GM21529 (cell line): Measurements from ENCODE around the gene CPTP.
A peak's percentile ranks its signal among the peaks of the same experiment; 100 is the strongest.

Experiments
- ATAC-seq: cut with Tn5 transposase; IDR thresholded peaks from one replicate; pipeline ENCODE4 v1.9.1; 2021; ENCODE audit not compliant: unreplicated experiment

The CPTP gene

DNA sequence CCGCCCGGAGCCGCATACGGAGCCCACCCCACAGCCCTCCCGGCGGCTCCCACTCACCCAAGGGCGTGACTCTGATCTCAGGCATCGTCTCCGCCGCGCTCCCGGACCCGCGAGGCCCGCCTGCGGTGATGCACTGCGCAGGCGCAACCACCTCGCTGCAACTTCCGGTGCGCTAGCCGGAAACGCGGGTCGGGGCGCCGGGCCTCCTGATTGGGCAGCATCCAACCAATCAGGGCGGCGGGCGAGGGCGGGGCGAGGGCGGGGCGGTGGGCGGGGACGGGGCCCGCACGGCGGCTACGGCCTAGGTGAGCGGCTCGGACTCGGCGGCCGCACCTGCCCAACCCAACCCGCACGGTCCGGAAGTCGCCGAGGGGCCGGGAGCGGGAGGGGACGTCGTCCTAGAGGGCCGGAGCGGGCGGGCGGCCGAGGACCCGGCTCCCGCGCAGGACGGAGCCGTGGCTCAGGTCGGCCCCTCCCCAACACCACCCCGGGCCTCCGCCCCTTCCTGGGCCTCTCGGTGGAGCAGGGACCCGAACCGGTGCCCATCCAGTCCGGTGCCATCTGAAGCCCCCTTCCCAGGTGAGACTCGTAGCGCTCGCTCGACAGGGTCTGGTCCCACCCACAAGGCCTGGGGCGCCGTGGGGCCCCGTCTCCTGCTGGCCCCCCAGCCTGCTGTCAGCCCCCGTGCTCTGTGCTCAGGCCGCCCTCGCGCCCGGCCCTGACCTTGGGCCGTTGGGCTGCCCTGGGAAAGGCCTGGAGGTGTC is at the start of gene CPTP, which contains the start of gene INTS11:
TSS of gene CPTP (plus strand) at position 279 of the 764 bp plus-strand sequence. CDS start 2,109 bp downstream, outside the sequence.
TSS of gene INTS11 (minus strand) at position 137 of the 764 bp plus-strand sequence. CDS start at position 85, 52 bp downstream.
- ATAC-seq = peak; percentile 68

DNA sequence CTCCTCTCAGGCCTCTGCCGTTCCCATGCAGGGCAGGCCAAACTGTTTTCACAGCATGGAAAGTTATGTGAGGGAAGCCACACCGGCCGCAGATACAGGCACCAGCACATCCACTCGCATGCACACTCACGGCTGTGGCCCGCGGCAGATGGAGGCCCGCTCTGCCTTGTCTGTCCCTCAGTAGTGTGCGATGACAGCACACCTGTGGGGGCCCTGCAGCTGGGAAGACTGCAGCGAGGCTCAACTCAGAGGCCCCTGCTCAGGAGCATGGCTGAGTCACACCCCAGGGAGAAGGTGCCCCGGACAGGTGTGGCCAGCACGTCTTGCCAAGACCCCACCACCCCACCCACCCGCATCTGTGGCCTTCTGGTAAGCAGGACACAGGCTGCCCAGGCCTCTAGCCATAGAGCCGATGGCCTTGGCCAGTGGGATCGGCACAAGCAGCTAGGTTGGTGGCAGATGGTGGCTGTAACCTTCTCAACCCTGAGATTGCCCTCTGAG is 49.6 kb upstream of the CPTP start:
- ATAC-seq = no peak

DNA sequence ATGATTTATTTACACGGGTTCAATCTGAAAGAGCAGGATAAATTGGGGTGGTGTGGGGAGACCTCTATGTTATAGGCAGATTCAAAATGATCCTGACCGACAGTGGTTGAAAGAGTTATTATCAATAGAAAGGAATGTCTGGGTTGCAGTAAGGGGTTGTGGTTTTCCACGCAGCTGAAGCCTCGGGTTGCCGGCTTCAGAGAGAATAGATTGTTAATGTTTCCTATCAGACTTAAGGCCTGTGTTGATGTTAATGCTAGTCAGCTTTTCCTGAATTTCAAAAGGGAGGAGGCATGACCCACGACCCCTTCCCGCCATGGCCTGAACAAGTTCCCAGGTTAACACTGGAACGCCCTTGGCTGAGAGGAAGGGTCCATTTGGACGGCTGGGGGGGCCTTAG is 48.8 kb upstream of the CPTP start:
- no peak for ATAC-seq

DNA sequence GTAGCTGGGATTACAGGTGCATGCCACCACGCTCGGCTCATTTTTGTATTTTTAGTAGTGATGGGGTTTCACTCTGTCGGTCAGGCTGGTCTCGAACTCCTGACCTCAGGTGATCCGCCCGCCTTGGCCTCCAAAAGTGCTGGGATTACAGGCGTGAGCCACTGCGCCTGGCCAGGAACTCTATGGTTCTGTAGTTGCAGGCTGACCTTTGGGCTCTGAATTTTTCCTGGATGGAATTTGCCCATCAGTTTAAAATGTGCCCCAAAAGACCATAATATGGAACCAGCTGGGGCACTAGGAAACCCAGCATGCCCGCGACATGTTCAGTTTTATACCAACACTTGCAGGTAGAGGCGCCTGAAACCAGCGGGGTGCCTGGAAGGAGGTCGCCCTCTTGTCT is 46.0 kb upstream of the CPTP start:
- no peak for ATAC-seq

DNA sequence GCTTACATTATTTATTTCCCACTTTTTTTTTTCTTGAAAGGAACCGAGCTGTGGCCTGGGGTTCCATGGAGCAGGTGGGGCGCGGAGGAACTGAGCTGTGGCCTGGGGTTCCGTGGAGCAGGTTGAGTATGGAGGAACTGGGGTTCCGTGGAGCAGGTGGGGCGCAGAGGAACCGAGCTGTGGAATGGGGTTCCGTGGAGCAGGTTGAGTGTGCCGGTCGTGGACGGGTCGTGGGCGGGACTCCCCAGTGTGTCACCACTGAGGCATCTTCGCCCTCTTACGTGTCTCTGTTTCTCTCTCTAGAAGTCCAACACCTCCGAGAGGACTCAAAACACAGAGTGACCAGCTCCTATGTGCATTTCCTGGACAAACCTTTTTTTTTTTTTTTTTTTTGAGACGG is 45.6 kb upstream of the CPTP start:
- no peak for ATAC-seq

DNA sequence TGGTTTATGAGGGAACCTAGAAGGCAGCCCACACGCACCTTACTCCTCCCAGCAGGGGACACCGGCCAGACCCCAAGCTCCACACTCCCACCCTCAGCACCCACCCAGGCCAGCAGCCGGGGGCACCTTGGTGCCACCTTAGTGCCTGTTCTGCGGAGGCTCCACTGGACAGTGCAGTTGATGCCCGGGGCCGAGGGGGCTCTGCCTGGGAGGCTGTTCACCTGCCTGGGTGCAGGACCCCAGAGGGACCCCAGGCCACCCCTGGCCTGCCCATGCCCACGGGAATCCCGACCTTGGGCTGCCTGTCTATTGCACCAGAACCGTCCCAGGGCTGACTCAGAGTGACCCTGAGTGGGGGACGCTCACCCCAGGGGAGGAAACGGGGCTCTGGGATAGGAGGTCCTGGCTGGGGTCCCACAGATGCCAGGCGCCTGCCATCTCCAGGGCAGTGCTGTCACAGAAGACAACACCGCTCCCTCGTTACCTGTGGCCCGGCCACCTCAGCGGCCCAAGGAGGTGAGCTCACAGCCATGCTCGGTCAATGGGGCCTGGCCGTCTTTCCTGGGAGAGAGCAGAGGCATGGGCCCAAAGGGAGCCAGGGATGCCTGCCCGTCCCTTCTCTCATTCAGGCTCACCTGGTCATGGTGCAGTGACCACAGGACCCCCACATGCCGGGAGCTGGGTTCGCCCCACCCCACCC is 43.7 kb upstream of the CPTP start:
- ATAC-seq = no peak

DNA sequence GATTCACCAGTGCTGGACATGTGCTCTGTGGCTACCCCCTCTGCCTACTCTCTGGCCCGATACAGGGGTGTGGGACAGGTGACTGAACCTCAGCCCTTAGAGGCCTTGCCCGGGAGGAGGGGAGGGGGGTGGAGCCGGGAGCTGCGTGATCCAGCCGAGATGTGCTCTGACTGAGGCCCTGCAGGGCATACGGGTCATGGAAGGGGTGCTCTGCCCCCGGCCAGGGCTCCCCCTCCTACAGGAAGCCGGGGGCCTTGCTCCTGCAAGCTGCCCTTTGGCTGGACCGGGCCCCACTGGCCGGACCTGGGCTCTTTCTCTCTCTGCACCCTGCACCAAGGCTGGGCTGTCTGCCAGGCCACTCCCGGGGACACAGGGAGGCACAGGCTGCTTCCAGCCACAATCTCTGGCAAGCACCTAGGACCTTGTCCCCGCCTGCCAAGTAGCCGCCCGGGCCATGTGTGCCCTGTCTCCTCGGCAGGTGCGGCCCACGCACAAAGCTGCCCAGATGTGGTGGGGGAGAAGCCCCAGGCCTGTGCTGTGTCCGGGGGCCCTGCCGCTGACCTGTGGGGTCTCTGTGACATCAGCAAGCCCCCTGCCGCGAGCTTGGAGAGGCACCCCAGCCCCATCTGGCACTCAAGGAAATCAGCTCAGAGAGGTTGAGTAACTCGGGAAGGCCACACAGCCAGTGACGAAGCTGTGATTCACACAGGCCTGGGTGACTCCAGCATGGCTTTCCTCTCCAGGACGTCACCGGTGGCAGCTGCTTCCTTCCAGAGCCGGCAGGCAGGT is 42.9 kb upstream of the CPTP start:
- no peak for ATAC-seq

DNA sequence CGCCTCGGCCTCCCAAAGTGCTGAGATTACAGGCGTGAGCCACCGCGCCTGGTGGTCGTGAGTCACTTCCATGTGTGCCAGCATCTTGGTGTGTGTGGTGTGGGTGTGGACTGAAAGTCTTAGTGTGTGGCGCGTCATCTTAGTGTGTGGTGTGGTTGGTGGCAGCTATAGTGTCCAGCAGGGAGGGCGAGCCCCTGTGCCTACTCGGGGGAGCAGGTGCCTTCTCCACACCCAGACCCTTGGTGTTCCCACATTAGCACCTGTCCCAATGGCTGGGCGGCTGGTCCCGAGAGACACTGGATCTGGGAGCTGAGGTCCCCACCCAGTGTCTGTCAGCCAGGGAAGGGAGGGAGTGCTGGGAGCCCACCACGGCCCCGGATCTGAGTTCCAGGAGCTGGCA is 41.6 kb upstream of the CPTP start:
- no peak for ATAC-seq

DNA sequence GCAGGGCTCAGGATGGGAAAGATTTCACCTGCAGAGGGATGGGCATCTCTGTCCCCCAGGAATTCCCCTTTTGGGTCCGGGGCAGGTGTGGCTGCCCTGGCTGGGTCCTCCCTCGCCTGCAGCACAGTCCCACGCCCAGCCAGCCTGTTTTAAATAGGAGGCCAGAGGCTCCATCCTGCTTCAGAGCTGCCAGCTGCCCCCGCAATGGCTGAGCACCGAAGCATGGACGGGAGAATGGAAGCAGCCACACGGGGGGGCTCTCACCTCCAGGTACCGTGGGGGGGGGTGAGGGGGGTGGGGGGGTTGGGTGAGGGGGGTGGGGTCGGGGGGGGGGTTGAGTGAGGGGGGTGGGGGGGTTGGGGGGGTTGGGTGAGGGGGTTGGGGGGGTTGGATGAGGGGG is 40.8 kb upstream of the CPTP start:
- no peak for ATAC-seq

DNA sequence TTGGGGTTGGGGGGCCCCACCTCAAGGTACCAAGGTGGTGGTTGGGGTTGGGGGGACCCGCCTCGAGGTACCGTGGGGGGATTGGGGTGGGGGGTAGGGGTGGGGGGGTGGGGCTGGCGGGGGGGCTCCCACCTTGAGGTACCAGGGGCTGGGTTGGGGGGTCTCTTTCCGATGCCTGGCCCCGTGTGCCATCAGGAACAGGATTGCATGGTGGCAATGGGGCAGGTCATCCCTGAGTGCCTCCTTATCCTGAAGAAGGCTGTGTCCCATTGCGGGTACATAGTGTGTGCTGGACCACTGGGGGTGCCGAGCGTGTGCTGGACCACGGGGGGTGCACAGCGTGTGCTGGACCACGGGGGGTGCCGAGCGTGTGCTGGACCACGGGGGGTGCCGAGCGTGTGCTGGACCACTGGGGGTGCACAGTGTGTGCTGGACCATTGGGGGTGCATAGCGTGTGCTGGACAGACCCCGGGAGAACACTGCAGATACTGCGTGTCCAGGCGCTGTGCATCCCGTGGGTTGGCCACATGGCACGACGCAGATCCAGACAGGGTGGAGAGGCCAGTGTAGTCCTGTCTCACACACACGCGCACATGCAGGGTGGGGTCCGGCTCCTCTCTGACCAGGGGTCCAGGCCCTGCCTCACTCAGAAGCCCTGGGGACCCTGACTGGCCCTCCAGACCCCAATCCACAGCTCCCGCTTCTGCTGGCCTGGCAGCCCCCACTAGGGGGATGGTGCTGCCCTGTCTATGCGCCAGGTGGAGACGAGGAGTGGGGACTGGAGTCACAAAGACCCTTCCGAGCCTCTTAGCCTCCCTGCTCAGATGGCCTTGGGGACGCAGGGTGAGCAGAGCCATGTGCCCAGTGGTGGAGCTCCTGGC is 40.1 kb upstream of the CPTP start:
- ATAC-seq = no peak

DNA sequence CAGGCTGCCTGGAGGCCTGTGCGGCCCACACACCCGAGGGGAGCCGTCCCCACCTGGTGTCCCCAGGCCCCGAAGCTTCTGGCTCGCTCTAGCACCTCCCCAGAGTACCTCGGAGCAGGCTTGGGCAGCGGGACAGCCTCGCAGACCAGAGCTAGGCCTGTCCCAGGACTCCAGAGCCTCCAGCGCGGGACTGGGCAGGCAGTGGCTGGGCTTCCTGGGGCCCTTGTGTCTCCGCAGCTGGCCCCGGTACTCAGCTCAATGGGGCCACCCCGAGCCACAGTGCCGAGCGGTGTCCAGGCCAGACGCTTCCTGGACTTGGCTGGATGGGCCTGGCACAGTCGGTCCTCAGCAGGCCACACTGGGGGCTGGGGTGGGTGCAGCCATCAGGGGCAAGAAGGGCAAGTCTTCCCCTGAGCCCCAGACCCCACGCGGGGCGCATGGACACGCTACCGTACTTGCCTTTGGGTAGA is 39.5 kb upstream of the CPTP start:
- ATAC-seq = no peak

DNA sequence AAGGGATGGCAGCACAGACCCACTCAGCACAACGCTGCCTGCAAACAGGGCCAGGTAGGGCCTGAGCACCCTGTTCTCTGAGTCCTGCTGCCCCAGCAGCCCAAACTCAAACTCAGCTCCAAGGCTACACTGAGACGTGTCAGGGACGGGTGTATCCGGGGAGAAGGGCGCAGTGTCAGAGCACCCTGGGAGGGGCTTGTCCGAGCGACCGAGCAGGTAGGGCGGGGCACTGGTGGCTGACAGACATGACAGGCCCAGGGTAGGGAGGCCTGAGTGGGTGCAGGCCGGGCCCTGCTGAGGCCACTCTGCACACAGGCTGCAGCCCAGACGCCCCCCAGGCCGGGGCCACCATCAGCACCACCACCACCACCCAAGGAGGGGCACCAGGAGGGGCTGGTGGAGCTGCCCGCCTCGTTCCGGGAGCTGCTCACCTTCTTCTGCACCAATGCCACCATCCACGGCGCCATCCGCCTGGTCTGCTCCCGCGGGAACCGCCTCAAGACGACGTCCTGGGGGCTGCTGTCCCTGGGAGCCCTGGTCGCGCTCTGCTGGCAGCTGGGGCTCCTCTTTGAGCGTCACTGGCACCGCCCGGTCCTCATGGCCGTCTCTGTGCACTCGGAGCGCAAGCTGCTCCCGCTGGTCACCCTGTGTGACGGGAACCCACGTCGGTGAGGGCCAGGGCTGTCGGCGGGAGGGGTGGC is 38.8 kb upstream of the CPTP start:
- ATAC-seq = no peak

DNA sequence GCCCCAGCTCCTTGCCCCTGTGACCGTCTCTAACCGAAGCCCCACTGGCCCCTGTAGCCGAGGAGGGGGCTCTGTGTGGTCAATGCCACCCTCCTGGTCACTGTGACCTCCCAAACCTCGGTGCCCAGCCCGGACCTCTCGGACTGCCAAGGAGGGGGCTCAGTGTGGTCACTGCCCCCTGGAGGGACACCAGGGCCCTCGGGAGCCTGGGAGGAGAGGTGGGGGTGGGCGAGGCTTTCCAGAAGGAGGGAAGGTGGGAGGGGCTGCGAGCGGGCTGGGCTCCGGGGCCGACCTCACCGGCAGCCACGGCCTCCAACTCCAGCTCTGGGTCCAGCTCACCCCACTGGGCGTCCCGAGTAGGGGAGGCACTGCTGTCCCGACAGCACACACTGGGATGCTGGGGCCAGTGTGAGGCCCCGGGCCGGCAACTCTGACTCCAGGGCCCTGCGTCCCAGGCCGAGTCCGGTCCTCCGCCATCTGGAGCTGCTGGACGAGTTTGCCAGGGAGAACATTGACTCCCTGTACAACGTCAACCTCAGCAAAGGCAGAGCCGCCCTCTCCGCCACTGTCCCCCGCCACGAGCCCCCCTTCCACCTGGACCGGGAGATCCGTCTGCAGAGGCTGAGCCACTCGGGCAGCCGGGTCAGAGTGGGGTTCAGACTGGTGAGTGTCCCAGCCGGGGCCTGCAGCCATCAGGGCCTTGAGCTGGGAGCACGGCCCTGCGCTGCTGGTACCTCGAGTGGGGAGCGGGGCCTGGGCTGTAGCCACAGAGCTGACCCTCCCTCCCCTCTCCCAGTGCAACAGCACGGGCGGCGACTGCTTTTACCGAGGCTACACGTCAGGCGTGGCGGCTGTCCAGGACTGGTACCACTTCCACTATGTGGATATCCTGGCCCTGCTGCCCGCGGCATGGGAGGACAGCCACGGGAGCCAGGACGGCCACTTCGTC is 38.0 kb upstream of the CPTP start:
- no peak for ATAC-seq

DNA sequence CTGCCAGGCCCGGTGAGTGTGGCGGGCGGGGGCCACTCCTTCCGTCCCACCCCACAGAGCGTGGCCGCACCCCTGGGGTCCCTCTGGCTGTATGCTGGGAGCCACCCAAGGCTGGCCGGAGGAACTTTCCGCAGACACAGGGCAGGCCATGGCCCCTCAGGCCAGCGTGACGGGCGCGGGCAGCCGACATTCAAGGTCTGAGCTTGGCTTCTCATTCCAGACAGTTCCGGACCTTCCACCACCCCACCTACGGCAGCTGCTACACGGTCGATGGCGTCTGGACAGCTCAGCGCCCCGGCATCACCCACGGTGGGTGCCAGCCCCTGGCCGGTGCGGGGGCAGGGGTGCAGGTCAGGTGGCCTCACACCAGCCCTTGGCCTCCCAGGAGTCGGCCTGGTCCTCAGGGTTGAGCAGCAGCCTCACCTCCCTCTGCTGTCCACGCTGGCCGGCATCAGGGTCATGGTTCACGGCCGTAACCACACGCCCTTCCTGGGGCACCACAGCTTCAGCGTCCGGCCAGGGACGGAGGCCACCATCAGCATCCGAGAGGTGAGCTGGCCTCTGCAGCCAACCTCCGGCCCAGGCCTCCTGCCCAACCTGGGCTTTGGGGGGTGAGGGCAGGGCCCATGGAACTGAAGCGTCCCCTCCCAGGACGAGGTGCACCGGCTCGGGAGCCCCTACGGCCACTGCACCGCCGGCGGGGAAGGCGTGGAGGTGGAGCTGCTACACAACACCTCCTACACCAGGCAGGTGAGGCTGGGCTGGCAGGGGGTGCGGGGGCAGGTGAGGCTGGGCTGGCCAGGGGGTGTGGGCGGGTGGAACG is 37.1 kb upstream of the CPTP start:
- ATAC-seq = no peak

DNA sequence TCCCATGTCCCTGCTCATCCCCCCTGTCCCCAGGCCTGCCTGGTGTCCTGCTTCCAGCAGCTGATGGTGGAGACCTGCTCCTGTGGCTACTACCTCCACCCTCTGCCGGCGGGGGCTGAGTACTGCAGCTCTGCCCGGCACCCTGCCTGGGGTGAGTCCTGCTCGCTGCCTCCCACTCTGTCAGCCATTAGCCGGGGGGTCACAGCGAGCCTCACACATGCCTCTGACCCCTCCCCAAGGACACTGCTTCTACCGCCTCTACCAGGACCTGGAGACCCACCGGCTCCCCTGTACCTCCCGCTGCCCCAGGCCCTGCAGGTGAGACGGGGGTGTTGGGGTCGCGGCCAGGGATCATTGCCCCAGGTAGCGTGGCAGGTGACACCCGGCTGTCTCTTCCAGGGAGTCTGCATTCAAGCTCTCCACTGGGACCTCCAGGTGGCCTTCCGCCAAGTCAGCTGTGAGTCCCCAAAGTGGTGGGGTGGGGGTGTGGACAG is 34.3 kb upstream of the CPTP start:
- ATAC-seq = no peak

DNA sequence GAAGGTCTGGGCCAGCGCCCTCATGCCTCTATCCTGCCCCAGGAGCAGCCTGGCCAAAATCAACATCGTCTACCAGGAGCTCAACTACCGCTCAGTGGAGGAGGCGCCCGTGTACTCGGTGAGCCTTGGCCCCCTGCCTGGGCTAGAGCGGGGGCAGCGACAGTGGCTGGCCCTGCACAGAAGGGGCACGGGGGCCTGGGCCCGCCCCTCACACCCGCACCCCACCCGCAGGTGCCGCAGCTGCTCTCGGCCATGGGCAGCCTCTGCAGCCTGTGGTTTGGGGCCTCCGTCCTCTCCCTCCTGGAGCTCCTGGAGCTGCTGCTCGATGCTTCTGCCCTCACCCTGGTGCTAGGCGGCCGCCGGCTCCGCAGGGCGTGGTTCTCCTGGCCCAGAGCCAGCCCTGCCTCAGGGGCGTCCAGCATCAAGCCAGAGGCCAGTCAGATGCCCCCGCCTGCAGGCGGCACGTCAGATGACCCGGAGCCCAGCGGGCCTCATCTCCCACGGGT is 33.5 kb upstream of the CPTP start:
- ATAC-seq = no peak
